Pons (tissue), 1 donor: ENCODE results near the gene TMCO4.
"Not testable (repeated sequence)": the region's sequence is repeated elsewhere in the genome, so short reads cannot be mapped to it uniquely, and the experiment has no call there.

Experiments
- DNase-seq: peaks from one replicate; pipeline ENCODE4 v3.0.0-alpha.2; 2016; ENCODE audit warnings: low spot score

Gene TMCO4

DNA sequence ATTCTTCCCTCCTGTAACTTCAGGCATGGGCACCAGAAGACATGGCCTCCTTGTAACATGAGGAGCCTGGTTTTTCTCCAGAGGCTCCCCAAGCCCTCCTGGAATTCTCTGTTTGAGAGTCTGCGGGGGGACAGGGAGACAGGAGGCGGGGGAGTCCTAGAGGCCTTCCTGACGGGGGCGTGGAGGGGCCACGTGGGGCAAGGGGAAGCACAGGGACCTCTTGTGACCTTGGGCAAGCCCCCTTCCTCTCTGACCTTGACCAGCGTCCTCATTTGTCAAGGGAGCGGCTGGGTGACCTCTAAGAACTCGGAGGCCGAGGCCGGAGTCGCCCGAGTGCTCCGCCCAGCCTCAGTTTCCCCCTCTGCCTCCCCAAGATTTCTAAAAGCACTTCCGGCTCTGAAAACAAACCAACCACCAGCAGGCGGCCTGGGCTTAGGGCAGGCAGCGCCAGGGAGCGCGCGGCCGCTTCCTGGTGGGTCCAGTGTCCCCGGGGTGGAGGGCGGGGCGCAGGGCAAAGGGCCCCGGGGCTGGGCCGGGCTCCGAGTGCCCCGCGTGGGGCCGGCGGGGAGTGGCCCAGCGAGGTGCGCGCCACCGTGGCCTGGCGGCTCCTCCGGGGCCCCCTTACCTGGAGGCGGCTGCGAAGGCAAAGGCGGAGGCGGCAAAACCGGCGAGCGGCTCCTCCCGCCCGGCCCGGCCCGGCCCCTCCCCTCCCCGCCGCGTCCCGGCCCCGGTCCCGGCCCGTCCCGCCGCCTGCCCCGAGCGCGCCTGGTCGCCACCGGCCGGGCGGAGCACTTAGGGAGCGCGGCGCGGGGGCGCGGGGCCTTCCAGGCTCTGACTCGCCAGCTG, at the start of gene TMCO4:
TSS of gene TMCO4 (minus strand) at position 687 of the 846 bp plus-strand sequence. CDS start 19,158 bp downstream, outside the sequence.
- no peak for DNase-seq

DNA sequence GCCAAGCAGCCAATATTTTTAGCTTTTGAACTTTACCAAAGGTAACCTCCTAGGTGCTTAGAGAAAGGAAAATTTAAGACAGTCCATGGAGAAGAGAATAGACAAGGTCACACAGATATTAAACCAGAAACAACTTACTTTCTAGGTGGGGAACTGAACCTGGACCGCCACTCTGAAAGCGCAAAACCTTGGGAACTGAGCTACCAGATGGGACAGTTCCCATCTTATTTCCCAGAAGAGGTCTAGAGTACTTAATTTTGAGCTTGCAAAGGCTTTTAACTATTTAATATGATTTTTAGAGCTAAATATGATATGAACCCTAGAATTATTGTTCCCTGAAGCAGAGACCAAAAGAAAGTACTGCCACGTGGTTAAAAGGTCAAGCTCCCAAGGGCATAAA, 49.6 kb upstream of the TMCO4 start:
- DNase-seq, result not testable (repeated sequence)

DNA sequence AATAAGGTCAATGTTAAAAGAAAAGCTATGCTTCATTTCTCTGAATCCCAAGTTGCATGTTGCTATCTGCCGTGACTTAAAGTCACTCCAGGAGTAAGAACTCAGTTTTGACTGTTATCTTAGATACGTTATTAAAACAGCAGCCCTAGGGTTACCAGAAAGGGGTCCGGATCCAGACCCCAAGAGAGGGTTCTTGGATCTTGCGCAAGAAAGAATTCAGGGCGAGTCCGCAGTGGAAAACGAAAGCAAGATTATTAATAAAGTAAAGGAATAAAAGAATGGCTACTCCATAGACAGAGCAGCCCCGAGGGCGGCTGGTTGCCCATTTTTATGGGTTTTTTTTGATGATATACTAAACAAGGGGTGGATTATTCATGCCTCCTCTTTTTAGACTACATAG, 47.6 kb upstream of the TMCO4 start:
- not testable (repeated sequence) for DNase-seq

DNA sequence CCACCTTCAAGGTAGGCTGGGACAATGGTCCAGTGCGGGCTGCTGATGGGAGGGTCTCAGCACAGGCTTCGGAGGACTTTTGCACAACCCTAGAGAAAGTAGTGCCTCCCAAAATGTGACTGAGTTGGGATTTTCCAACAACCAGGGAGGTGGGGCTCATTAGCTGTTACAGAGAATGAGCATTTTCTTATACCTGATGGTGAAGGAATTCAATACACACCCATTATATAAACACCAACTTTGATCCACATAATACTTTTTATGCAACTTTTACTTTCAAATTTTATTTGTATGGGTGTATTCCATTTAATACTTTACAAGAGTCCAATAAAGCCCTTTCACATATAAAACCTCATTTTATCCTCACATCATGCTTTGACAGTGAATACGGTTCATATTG, 46.6 kb upstream of the TMCO4 start:
- DNase-seq, result no peak

DNA sequence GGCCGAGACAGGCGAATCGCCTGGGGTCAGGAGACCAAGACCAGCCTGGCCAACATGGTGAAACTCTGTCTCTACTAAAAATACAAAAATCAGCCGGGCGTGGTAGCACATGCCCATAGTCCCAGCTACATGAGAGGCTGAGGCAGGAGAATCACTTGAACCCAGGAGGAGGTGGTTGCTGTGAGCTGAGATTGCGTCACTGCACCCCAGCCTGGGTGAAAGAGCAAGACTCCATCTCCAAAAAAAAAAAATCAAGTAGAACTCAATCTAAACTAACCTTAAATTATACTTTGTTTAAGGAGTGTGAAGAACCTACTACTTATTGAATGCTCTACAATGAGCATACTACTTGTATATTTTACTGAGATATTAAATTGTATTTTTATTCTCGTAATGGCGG, 45.8 kb upstream of the TMCO4 start:
- no peak for DNase-seq

DNA sequence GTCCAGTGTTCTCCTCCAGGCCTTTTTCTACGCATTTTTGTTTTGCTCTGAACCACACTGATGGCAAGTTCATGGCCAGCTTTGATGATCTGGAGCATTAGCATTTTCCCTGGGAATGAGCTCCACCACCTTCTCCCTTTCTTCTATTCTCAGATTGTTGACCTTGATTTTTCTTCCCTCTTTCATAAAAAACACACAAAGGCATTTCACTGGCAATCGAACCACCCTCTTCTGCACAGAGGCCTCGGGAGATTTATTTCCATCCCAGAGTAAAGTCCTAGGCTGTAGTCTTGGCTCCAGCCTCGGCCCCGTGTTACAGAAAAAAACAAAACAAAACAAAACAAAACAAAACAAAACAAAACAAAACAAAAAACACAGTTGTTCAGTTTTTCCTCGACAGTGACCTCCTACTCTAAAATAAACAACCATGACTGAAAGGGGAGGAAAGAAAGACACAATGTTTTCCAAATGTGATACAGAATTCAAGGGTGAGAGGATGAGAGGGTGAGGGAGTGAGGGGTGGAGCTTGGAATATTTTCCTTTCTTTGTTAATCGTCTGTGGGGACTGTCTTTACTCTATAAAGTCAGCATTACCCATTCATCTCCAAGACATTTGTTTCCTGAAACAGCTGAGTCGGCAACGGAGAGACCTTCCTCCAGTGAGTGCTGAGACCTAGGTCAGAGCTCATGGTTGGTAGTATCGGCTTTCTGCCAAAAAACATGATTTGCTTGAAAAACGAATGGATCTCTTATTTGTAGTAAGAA, 45.2 kb upstream of the TMCO4 start:
- DNase-seq, result no peak

DNA sequence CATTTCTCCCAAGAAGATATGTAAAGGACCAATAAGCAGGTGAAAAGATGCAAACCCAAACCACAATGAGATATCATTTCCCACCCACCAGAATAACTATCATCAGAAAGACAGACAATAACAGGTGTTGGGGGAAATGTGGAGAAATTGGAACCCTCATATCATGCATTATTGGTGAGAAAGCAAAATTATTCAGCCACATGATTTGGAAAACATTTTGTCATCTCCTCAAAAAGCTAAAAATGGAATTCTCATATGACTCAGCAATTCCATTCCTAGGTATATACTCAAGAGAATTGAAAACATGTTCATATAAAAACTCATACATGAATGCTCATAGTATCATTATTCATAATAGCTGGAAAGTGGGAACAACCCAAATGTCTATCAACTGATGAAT, 40.5 kb upstream of the TMCO4 start:
- no peak for DNase-seq

DNA sequence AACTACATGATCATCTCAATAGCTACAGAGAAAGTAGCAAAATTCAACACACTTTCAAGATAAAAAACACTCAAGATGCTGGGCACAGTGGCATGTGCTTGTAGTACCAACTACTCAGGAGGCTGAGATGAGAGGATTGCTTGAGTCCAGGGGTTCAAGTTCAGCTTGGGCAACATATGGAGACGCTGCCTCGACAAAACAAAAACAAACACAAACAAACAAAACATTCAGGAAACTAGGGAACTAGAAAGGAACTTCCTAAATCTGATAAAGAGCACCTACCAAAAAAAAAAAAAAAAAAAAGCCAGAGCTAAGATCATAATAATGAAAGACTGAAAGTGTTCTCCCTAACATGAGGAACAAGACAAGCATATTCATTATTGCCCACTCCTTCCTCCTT, 38.1 kb upstream of the TMCO4 start:
- no peak for DNase-seq

DNA sequence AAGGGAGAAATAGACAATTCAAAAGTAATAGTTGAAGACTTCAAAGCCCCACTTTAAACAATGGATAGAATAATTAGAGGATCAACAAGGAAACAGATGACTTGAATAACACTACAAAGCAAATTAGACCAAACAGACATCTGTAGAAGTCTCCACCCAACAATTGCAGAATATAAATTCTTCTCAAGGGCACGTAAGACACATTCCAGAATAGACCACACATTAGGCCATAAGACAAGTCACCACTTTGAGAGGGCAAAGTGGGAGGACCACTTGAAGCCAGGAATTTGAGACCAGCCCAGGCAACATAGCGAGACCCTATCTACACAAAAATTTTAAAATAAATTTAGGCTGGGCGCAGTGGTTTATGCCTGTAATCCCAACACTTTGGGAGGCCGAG, 35.9 kb upstream of the TMCO4 start:
- DNase-seq, result no peak

DNA sequence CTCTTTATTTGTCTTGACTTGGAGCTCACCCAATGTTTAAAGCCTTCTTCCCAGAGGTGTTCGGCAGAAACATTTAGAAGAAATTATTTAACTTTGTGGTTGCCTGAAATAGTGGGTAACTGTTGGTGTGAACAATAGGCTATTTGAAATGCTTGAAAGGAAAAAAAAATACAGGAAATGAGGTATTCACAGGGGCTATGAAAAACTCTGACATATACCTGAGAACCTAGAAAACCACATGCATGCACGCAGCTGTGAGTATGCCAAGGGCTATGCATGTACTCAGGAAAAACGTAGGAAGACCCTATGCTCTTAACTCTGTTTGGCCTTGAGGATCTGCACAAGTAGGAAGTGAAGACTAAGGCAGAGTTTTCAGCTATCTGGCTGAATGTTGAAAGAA, 31.7 kb upstream of the TMCO4 start:
- DNase-seq, result no peak

DNA sequence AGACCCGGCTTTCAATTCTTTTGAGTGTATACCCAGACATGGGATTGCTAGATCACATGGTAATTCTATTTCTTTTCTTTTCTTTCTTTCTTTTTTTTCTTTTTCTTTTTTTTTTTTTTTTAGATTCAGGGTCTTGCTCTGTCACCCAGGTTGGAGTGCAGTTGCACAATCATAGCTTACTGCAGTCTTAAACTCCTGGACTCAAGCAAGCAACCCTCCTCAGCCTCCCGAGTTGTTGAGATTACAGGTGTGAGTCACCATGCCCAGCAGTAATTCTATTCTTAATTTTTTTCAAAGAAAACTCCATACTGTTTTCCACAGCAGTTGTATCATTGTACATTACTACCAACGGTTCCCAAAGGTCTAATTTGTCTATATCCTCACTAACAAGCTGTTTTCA, 28.8 kb upstream of the TMCO4 start:
- no peak for DNase-seq

DNA sequence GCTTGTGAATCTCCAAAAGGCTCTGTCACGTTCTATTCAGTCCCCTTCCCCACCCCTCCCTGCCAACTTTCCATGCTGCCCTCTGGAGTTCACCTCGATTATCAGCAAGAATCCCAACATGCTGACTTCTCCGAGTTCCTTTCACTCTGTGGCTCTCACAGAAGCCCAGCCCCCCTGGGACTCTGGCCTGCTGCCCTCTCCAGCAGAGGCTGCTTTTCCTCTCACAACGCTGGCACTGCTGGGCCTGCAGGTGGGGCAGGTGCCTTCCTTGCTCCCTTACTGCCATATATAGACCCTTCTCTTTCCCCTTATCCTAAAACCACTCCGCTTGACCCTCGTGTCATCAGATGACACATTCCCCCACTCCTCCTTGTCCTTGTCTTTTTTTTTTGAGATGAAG, 25.6 kb upstream of the TMCO4 start:
- DNase-seq, result no peak

DNA sequence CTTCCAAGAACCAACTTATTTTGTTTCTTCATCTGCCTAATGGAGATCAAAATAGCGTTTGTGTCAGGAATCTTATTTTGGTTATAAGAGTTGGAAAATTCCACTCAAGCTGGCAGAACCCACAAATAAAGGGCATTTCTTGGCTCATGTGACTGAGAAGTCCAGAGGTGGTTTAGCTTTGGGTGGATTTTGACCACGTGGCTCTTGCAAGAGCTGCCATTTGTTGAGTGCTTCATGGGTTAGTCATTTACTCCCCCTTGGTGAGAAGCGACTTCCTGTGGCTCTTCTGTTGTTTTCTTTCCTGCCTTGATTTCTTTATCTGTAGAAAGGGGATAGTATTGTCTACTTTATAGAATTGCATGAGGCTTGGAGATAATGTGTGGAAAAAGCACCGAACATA, 24.8 kb upstream of the TMCO4 start:
- DNase-seq, result no peak

DNA sequence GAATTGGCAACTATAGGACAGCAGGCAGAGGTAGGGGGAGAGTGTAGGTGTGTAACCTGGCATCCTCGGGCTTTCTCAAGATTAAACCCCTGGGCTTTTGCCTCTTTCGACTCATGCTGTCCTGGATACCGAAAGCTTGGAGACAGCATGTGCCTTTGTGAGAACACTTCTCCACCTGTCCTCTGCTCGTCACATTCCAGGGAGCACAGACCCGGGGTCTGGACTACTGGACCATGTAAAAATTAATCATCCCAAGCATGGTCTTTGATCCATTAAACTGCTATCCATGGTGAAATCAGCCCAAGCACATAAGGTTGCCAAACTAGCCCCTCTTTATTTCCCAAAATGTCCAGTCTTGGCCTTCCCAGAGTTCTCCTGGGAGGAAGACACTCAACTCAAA, 24.3 kb upstream of the TMCO4 start:
- DNase-seq, result no peak

DNA sequence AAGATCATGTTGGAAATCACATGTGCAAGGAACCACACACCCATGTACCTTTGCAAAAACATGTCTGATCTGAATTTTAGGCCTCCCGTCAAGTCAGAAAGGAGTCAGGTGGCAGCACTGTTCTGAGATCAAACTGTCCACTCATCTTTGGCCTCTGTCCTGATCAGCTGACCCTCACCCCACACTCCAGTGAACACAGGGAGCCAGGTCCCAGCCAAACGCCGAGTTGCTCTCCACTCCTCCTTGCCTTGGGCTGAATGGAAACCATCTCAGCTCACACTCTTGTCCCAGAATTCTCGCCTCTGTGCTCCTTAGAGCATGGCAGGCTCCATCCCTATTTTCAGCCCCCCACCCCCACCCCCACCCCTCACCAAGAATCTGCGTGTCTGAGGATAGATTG, 20.0 kb upstream of the TMCO4 start:
- DNase-seq, result no peak

DNA sequence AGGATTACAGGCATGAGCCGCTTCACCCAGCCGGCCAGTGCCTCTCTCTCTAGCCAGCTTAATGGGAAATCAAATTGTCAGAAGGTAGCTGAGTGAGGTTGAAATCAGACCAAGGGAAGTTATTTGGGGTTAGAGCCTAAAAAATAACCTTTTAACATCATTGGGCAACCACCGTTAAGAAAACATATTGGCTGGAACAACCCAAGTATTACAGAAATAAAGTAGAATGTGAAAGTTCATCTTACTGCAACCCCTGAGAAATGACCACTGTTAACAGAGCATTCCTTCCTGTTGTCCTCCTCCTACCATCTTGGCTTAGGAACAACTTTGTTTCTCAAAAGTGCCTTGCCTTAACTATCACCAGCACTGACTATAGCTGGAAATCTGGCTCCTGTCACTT, 18.6 kb upstream of the TMCO4 start:
- no peak for DNase-seq

DNA sequence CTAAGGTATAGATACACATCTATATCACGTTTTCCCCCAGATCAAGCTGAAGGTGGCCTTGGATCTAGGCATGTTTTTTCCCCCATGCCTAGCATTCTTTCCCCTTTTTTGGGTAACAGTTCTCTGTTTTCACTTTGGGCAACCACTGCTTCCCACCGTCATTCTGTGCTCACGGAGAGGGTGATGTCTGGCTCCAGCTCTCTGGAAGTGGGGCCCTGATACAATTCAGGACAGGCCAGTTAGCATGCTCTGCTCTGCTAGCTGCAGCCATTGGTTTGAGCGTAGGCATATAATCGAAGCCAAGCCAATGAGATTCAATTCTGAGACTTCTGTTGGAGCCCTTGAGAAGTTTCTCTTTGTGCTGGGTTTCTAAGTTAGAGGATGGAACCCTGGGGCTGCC, 17.4 kb upstream of the TMCO4 start:
- DNase-seq, result no peak

DNA sequence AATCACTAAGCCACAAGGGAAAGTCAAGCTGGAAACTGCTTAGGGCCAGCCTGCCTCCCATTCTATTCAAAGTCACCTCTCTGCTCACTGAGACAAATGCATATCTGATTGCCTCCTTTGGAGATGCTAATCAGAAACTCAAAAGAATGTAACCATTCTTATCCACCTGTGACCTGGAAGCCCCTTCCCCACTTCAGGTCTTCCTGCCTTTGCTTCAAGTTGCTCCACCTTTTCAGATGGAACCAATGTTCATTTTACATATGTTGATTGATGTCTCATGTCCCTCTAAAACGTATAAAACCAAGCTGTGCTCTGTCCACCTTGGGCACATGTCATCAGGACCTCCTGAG, 17.0 kb upstream of the TMCO4 start:
- not testable (repeated sequence) for DNase-seq

DNA sequence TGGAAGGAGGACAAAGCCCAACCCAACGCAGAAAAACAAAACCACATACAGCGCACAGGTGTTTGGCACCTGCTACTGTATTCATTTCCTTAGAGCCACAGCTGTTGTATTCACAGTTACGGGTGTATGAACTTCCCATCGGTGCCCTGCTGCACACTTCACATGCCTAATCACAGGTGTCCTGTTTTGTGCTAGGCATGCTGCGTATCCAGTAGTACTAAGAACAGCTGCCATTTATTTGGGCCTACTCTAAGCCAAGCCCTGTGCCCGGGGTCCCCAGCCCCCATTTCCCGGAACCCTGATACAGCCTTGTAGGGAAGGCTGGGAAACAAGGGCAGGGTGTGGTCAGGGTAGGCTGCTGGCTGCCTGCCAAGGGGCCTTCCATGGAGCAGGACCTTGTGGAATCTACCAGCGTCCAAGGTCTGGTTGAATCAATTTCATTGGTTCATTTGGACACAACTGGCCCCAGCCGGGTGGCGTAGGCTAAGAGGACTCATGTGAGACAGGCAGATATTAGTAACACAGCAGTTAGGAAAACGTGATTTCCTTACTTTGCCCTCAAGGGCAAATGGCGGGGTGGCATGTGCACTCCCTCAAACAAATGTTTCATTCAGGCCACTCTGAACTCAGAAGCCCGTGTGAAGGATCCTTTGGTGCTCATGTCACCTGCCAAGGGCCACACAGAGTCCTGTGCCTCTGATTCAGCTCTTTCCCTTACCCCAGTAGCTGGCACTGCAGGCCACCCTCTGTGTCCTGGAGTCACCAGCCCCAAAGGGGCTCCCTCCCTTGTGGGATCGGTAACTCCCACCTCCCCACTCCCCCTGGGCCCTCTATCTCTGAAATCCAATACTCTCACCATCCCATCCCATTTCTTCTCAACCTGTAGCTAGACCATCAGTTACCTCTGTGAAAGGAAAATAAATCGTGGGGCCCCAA, 16.4 kb upstream of the TMCO4 start:
- DNase-seq, result no peak

DNA sequence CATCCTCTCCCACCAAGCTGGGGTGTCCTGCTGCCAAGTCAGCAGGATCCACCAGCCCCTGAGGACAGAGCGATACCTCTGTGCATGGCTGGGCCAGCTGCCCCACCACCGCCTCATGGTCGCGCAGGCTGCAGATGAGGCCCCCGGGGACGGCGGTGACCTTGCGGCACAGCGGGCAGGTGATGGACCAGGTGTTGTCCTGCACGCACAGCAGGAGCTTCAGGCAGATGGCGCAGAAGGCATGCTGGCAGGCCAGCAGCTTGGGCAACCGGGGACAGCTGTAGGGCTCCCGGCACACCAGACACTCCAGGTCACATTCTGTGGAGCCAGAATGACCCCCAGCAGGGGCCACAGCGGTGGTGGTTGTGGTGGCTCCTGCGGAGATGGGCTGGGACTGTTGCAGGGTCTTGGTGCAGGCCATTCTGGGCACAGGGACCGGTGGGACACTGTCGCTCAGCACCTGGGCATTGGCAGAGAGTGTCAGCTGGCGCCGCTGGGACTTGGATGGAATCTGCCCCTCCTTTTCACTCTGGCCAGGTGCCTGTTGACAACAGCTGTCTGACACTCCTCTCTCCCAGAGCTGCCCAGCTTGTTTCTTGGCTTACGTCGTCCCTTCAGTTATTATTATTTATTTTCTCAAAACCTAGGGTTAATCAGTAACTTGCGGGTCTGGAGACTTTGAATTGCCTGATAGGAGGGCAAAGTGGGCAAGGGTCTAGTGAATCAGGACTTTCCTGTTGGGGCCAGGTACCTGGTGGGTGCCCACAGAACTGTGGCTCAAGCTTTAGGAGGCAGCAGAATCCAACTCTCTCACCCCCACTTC, 15.2 kb upstream of the TMCO4 start, which contains the start of gene RNF186:
TSS of gene RNF186 (minus strand) at position 603 of the 823 bp plus-strand sequence. CDS start at position 421, 182 bp downstream.
- DNase-seq, result no peak

DNA sequence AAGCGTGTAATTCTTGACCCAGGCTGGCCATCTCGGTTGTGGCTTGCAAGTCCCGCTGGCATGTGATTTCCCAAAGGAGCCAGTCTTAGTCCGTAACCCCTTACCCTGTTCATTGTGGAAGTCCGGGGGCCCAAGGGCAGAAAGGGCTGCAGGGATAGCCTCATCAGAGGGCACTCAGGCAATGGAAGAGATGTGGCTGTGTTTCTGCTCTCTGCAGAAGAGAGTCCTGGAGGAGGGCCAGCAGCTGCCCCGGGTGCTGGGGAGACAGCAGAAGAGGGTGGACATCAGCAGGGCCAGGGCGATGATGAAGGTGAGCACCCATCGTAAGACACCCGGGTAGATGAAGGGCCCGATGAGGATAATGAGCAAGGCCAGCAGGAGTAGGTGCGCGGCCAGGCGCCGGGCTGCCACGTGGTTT, 14.5 kb upstream of the TMCO4 start:
- no peak for DNase-seq

DNA sequence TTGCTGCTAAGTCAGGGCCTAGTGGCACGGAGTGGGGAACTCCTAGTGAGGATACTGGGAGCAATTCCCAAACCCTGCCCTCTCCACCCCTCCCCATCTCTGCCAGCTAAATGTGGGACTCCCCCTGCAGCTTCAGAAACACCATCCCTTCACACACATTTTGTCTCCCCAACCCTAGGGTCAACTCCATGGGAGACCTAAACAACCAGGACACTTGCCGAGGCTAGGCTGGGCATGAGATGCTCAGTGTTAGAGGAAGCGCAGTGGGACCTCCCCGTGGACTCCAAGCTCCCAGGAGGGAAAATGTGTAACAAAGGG, 13.9 kb upstream of the TMCO4 start:
- no peak for DNase-seq
